BLaER1 treated with 17β-estradiol and CSF1 and Interleukin-3, amounts not matched to agents 10 nM and 100 nM (cell line): ENCODE measurements around the gene UIMC1.
A peak's percentile ranks its signal among the peaks of the same experiment; 100 is the strongest.

Experiments
- H3K27ac ChIP-seq, 11 experiments: shearing (Covaris generic); formaldehyde crosslinking; 2 replicates each; pipeline ENCODE4 v1.8.1; 2022
- H3K27me3 ChIP-seq, 11 experiments: shearing (Covaris generic); formaldehyde crosslinking; 2 replicates each; pipeline ENCODE4 v1.8.1; 2022
- H3K36me3 ChIP-seq, 11 experiments: shearing (Covaris generic); formaldehyde crosslinking; 2 replicates each; pipeline ENCODE4 v1.8.1; 2022
- H3K4me1 ChIP-seq, 10 experiments: shearing (Covaris generic); formaldehyde crosslinking; 2 replicates each; pipeline ENCODE4 v1.8.1; 2022
- H3K4me2 ChIP-seq, 11 experiments: shearing (Covaris generic); formaldehyde crosslinking; 2 replicates each; pipeline ENCODE4 v1.8.1; 2022
- H3K4me3 ChIP-seq, 10 experiments: shearing (Covaris generic); formaldehyde crosslinking; 2 replicates each; pipeline ENCODE4 v1.8.1; 2022
- H3K9ac ChIP-seq, 11 experiments: shearing (Covaris generic); formaldehyde crosslinking; 2 replicates each; pipeline ENCODE4 v1.8.1; 2022
- H3K9me3 ChIP-seq, 11 experiments: shearing (Covaris generic); formaldehyde crosslinking; replicated peaks in 1 of 11; 2 replicates each; pipeline ENCODE4 v1.8.1; 2022
- H4K20me1 ChIP-seq, 11 experiments: shearing (Covaris generic); formaldehyde crosslinking; 2 replicates each; pipeline ENCODE4 v1.8.1; 2022
- Cebpa-rat ChIP-seq, 11 experiments: shearing (Covaris generic); IDR thresholded peaks; 2 replicates each; pipeline ENCODE4 v1.8.1; 2022

UIMC1 gene

DNA sequence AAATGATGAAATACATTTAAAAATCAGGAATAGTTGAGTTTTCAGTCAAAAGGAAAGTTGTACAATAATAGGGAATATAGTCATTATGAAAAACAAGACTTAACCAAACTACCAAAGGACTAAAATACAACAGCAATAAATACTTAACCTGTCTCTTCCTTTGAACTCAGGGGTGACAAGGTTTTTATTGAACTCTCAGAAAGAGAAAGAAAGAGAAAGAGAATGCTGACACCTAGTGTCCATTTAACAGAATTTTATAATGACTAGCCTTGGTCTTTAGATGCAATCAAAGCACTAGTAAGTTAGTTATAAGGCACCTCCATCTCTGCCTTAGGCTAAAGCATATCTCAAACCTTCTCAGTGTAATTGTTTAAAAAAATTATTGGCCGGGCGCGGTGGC lies 47.5 kb downstream of the UIMC1 start:
- H3K4me3 ChIP-seq: no peak overlapping the region
- H3K27ac ChIP-seq: no peak overlapping the region
- no peaks in the 10 kb centered on the region for H3K27me3 ChIP-seq
- H3K9ac ChIP-seq: no peak overlapping the region
- TF ChIP-seq Cebpa-rat (IDR thresholded peaks at IDR 0.05): no peak
- H3K4me1 ChIP-seq: peaks cover 0 to 23% (median 12%) of the 10 kb centered on the region in 10 experiments; a peak in 12 of 20 replicates
- H3K9me3 ChIP-seq: no peaks in the 10 kb centered on the region
- H3K4me2 ChIP-seq: no peak overlapping the region
- peaks cover 17 to 56% (median 36%) of the 10 kb centered on the region in 11 experiments; a peak in 20 of 22 replicates for H4K20me1 ChIP-seq
- H3K36me3 ChIP-seq: peaks cover 27 to 59% (median 45%) of the 10 kb centered on the region in 11 experiments

DNA sequence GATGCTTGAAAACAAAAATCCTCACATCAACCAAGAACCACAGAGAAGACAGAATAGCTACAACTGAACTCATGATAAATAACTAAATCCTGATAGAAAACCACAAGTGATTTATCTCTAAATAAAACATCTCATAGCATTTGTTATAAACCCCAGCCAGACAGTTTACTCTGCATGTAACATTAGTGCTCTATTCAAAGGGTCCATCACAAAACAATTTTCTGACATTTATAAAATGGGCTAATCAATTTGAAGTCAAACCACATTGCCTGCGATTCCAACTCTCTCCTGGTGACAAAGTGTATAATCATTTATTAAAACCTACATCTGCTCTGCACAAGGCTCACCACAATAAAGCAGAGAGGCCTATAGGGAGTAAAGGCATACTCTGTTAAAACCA lies 49.8 kb downstream of the UIMC1 start:
- no peak overlapping the region for H3K27ac ChIP-seq
- TF ChIP-seq Cebpa-rat (IDR thresholded peaks at IDR 0.05): no peak
- peak overlapping the region in 1 of 11 experiments; percentile 4; a peak in 1 of 22 replicates for H3K9ac ChIP-seq
- peak overlapping the region in 5 of 11 experiments; percentile 3 to 55 (median 52); a peak in 8 of 22 replicates for H3K4me2 ChIP-seq
- peaks cover 49 to 72% (median 67%) of the 10 kb centered on the region in 11 experiments for H3K36me3 ChIP-seq
- H3K4me3 ChIP-seq: no peak overlapping the region
- H3K27me3 ChIP-seq: no peaks in the 10 kb centered on the region
- H3K9me3 ChIP-seq: no peaks in the 10 kb centered on the region
- peaks cover 20 to 65% (median 40%) of the 10 kb centered on the region in 11 experiments; a peak in 20 of 22 replicates for H4K20me1 ChIP-seq
- H3K4me1 ChIP-seq: peaks cover 0 to 23% (median 12%) of the 10 kb centered on the region in 10 experiments; a peak in 12 of 20 replicates

DNA sequence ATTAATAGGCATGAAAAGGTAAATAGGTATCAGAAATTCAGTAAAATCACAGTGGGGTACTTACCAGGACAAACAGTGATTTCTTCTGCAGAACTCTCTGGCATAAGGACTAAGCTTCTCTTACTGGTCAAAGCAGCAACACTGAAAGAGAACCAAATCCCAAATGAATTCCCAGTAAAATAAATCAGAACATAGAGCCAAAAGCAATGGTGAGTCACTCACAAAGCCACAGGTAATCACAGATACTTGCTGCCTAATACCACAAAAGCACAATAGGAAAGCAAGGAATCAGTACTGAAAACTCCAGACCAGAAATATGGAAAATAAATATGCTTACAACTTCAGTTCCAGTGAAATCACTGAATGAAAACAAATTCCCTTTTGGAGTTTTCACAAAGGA lies 50.7 kb downstream of the UIMC1 start:
- Histone ChIP-seq H4K20me1 (peaks cover 20 to 73% (median 40%) of the 10 kb centered on the region in 11 experiments; a peak in 20 of 22 replicates), H3K27me3 (no peaks in the 10 kb centered on the region), H3K9me3 (no peaks in the 10 kb centered on the region), H3K9ac (no peak overlapping the region), H3K27ac (no peak overlapping the region), H3K4me3 (no peak overlapping the region), H3K4me2 (no peak overlapping the region), H3K36me3 (peaks cover 55 to 80% (median 76%) of the 10 kb centered on the region in 11 experiments), H3K4me1 (peaks cover 0 to 23% (median 12%) of the 10 kb centered on the region in 10 experiments; a peak in 12 of 20 replicates)
- TF ChIP-seq Cebpa-rat (IDR thresholded peaks at IDR 0.05): no peak

DNA sequence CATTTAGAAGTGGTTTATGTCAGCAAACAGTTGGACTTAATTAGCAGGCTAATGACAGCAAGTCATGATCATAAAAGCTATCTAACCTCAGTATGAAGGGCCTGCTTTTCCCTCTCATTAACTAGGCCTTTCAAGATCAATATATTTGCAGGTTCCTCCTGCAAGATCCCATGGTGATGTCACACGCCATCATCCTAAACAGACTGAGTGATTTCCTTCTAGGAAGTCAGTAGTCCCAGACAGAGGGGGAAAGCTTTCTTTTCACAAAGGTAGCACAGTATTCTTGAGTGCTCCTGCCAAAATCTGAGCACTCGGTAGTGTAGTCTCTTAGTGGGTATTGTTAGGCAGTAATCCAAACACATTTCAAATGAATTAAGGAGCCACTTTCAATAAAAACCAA lies 52.5 kb downstream of the UIMC1 start:
- Histone ChIP-seq H3K4me3 (no peak overlapping the region), H3K27me3 (no peaks in the 10 kb centered on the region), H3K4me1 (peaks cover 0 to 23% (median 12%) of the 10 kb centered on the region in 10 experiments; a peak in 12 of 20 replicates), H4K20me1 (peaks cover 17 to 72% (median 40%) of the 10 kb centered on the region in 11 experiments; a peak in 20 of 22 replicates), H3K36me3 (peaks cover 74 to 99% (median 94%) of the 10 kb centered on the region in 11 experiments), H3K9me3 (no peaks in the 10 kb centered on the region), H3K4me2 (no peak overlapping the region), H3K27ac (no peak overlapping the region), H3K9ac (no peak overlapping the region)
- no peak for TF ChIP-seq Cebpa-rat (IDR thresholded peaks at IDR 0.05)

DNA sequence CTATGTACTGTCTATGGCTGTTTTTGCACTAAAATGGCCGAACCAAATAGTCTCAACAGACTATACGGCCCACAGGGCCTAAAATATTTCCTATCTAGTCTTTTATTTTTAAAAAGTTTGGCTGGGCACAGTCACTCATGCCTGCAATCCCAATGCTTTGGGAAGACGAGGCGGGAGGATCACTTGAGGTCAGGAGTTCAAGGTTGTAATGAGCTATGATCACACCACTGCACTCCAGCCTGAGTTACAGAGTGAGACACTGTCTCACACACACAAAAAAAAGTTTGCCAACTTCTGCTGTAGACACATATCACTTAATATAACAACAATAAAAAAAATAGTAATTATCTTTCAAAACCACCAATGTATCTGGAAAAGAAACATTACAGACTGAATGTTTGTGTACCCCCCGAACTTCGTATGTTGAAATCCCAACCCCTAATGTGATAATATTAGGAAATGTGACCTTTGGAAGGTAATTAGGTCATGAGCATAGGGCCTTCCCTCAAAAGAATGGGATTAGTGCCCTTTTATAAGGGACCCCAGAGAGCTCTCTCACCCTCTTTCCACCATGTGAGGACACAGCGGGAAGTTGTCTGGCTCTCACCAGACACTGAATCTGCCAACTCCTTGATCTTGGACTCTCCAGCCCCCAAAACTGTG lies 53.9 kb downstream of the UIMC1 start:
- no peak overlapping the region for H3K4me2 ChIP-seq
- TF ChIP-seq Cebpa-rat (IDR thresholded peaks at IDR 0.05): no peak

DNA sequence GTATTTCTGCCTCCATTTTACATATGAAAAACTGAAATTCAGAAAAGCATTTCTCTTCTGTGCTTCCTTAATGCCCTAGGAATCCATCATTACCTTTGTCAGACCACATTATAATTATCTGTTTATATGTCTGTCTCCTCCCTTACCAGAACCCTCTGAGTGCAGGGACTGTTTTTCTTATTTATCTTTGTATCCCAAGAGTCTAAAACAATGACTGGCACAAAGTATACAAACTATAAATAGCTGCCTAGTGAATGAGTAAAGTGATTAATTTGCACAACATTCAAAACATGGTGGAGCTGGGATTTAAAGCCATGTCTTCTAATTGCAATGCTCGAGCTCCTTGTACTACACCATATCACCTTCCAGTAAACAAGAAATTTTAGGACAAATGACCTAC lies 58.1 kb downstream of the UIMC1 start:
- Histone ChIP-seq H3K4me3 (no peak overlapping the region), H3K27ac (no peak overlapping the region), H3K4me1 (no peaks in the 10 kb centered on the region), H3K27me3 (no peaks in the 10 kb centered on the region), H4K20me1 (peaks cover 0 to 49% (median 15%) of the 10 kb centered on the region in 11 experiments; a peak in 15 of 22 replicates), H3K9ac (no peak overlapping the region), H3K9me3 (no peaks in the 10 kb centered on the region), H3K4me2 (no peak overlapping the region), H3K36me3 (peaks cover 88 to 100% (median 96%) of the 10 kb centered on the region in 11 experiments)
- TF ChIP-seq Cebpa-rat (IDR thresholded peaks at IDR 0.05): no peak

More for the DNA sequence above, 53.9 kb downstream of the UIMC1 start:
- Histone ChIP-seq H3K27me3 (no peaks in the 10 kb centered on the region), H3K36me3 (peaks cover 82 to 100% (median 98%) of the 10 kb centered on the region in 11 experiments), H3K9ac (no peak overlapping the region), H3K9me3 (no peaks in the 10 kb centered on the region), H3K27ac (no peak overlapping the region), H4K20me1 (peaks cover 10 to 59% (median 26%) of the 10 kb centered on the region in 11 experiments; a peak in 20 of 22 replicates), H3K4me3 (no peak overlapping the region), H3K4me1 (peaks cover 0 to 17% (median 10%) of the 10 kb centered on the region in 10 experiments; a peak in 12 of 20 replicates)

DNA sequence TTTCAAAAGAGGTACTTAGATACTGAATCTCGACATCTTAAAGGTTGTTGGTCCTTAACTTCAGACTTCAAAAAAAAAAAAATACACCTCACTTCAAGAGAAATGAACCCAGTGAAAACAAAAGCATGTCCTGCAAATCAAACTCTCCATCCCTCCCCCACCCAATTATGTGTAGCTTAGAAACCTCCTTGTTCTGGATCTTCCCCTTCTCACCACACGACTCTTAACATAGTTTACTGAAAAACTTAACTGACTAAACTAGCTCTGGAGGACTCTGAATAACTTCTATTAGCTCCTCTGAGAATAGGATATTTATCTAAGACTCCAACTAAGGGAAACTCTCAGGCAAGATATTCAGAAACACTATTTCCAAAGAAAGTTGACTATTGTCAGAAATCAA lies 58.7 kb downstream of the UIMC1 start:
- H3K4me3 ChIP-seq: no peak overlapping the region

DNA sequence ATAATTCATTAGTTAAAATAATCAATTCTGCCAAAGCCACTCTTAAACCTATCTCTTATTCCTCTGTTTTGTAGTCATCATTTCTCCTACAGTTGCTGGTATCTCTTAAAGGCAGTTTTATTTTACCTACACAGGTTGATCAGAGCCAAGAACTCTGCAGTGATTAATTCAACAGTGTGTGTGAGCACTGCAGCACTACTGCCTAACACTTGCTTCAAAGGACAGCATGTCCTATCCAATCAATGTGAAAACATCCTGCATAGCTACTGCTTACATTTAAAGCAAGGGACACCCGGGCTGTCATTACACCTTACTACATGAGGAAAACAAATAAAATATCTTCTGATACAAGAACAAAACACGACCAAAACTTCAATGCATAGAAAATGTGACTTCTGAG lies 62.3 kb downstream of the UIMC1 start:
- Histone ChIP-seq H4K20me1 (peaks cover under 1 to 55% (median 29%) of the 10 kb centered on the region in 11 experiments; a peak in 14 of 22 replicates), H3K4me1 (no peaks in the 10 kb centered on the region), H3K27ac (no peak overlapping the region), H3K9me3 (no peaks in the 10 kb centered on the region), H3K36me3 (peaks cover 90 to 100% (median 94%) of the 10 kb centered on the region in 11 experiments), H3K4me2 (no peak overlapping the region), H3K9ac (no peak overlapping the region), H3K27me3 (no peaks in the 10 kb centered on the region), H3K4me3 (no peak overlapping the region)
- no peak for TF ChIP-seq Cebpa-rat (IDR thresholded peaks at IDR 0.05)

More for the DNA sequence above, 58.7 kb downstream of the UIMC1 start:
- H3K27ac ChIP-seq: no peak overlapping the region
- H3K4me1 ChIP-seq: no peaks in the 10 kb centered on the region
- TF ChIP-seq Cebpa-rat (IDR thresholded peaks at IDR 0.05): no peak
- peaks cover 0 to 52% (median 20%) of the 10 kb centered on the region in 11 experiments; a peak in 15 of 22 replicates for H4K20me1 ChIP-seq
- no peaks in the 10 kb centered on the region for H3K9me3 ChIP-seq
- no peak overlapping the region for H3K4me2 ChIP-seq
- no peak overlapping the region for H3K9ac ChIP-seq
- peaks cover 91 to 100% (median 96%) of the 10 kb centered on the region in 11 experiments for H3K36me3 ChIP-seq
- H3K27me3 ChIP-seq: no peaks in the 10 kb centered on the region

DNA sequence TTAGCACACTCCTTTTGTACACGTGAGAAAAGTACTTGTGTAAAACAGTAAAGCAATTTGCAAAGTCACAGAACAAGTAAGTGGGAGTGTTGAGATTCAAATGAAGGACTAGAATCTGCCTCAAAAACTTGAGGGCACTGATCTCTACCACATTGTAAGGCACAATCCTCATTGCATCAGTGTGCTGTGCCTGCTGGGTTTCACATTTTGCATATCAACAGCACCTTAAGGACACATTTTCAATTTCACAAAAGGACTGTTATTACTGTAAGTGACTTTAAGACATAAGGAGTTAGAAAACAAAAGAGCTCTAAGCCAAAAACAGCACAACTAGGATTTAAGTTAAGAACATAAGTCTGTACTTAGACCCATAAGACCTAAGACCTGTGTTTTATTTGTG lies 62.8 kb downstream of the UIMC1 start:
- Histone ChIP-seq H3K4me2 (no peak overlapping the region), H3K9me3 (no peaks in the 10 kb centered on the region), H3K36me3 (peaks cover 91 to 100% (median 95%) of the 10 kb centered on the region in 11 experiments), H3K4me1 (no peaks in the 10 kb centered on the region), H3K27ac (no peak overlapping the region), H3K4me3 (no peak overlapping the region), H3K9ac (no peak overlapping the region), H3K27me3 (no peaks in the 10 kb centered on the region), H4K20me1 (peaks cover 0 to 57% (median 32%) of the 10 kb centered on the region in 11 experiments; a peak in 15 of 22 replicates)
- no peak for TF ChIP-seq Cebpa-rat (IDR thresholded peaks at IDR 0.05)
